CD8-positive, alpha-beta memory T cell (primary cell): ENCODE measurements around the gene SPATC1L. TPM values are rescaled to one million over a fixed set of nuclear protein-coding genes. Genes with fewer than 3 reads are reported as not detected.

Experiments used
- CTCF ChIA-PET: fragments of 350-600 bp; sonication (Branson Sonifier 250); formaldehyde crosslinking; loops from one replicate; lab custom pipeline; 2021; ENCODE audit warnings: antibody characterized with exemption; lab: Charles Lee
- POLR2A ChIA-PET: fragments of 350-600 bp; sonication (Branson Sonifier 250); formaldehyde crosslinking; loops from one replicate; lab custom pipeline; 2021; ENCODE audit warnings: antibody characterized with exemption; lab: Charles Lee
- DNase-seq, 5 donors: peaks; one replicate each; pipeline versions ENCODE4 v3.0.0 to v3.0.0-alpha.2; 2020 to 2022; ENCODE audit warnings: mixed read lengths in 1 of 5
- H3K27ac ChIP-seq: one replicate; pipeline ENCODE4 v1.7.0; 2013; ENCODE audit warnings: low read depth, mild to moderate bottlenecking, low read length, moderate library complexity
- H3K27me3 ChIP-seq: 2 replicates; pipeline ENCODE4 v1.7.0; 2013; ENCODE audit warnings: low read length, mild to moderate bottlenecking; ENCODE audit not compliant: insufficient read depth, poor library complexity, severe bottlenecking
- H3K36me3 ChIP-seq: 2 replicates; pipeline ENCODE4 v1.7.0; 2013; ENCODE audit warnings: mild to moderate bottlenecking, low read length, moderate library complexity; ENCODE audit not compliant: insufficient read depth
- H3K4me1 ChIP-seq: 2 replicates; pipeline ENCODE4 v1.7.0; 2013; ENCODE audit warnings: mild to moderate bottlenecking, low read length, moderate library complexity; ENCODE audit not compliant: insufficient read depth
- H3K4me3 ChIP-seq: 2 replicates; pipeline ENCODE4 v1.7.0; 2013; ENCODE audit warnings: mild to moderate bottlenecking, low read length
- H3K9me3 ChIP-seq: 2 replicates; pipeline ENCODE4 v1.7.0; 2013; ENCODE audit warnings: mild to moderate bottlenecking, low read length
- H3K27ac Mint-ChIP-seq, 8 donors: one replicate each; pipeline ENCODE4 v1.8.0; 2020 to 2021; ENCODE audit warnings: mixed read lengths in 8 of 8, mild to moderate bottlenecking in 6 of 8, inconsistent platforms in 3 of 8, moderate library complexity in 3 of 8
- H3K27me3 Mint-ChIP-seq, 2 donors: one replicate each; pipeline ENCODE4 v1.8.0; 2020 to 2021; ENCODE audit warnings: mixed read lengths in 2 of 2, mild to moderate bottlenecking in 1 of 2, moderate library complexity in 1 of 2
- H3K36me3 Mint-ChIP-seq, 3 donors: one replicate each; pipeline ENCODE4 v1.8.0; 2020 to 2021; ENCODE audit warnings: mixed read lengths in 3 of 3, inconsistent platforms in 1 of 3, mild to moderate bottlenecking in 1 of 3
- H3K4me1 Mint-ChIP-seq, 3 donors: one replicate each; pipeline ENCODE4 v1.8.0; 2020 to 2021; ENCODE audit warnings: mixed read lengths in 3 of 3, inconsistent platforms in 1 of 3, mild to moderate bottlenecking in 1 of 3
- H3K4me3 Mint-ChIP-seq, 7 donors: one replicate each; pipeline ENCODE4 v1.8.0; 2020 to 2021; ENCODE audit warnings: mixed read lengths in 7 of 7, mild to moderate bottlenecking in 6 of 7, moderate library complexity in 4 of 7, inconsistent platforms in 2 of 7
- H3K9me3 Mint-ChIP-seq, 5 donors: one replicate each; pipeline ENCODE4 v1.8.0; 2020 to 2022; ENCODE audit warnings: mixed read lengths in 5 of 5, mild to moderate bottlenecking in 3 of 5, moderate library complexity in 2 of 5, inconsistent platforms in 1 of 5
- polyA plus RNA-seq: library from polyadenylated mRNA; unstranded; fragments of 300-500 nt; fragmentation: Illumina TruSeq; gene quantifications from one replicate; pipeline ENCODE4 v1.2.3, GENCODE V29; 2021
- total RNA-seq, 2 experiments: library from RNA; stranded (reverse); gene quantifications; one replicate each; pipeline ENCODE4 v1.2.3, GENCODE V29; 2021

The SPATC1L gene
- total and polyA plus RNA-seq, 3 experiments from 2014 or later: 5.0 to 10.7 (median 5.0) TPM

DNA sequence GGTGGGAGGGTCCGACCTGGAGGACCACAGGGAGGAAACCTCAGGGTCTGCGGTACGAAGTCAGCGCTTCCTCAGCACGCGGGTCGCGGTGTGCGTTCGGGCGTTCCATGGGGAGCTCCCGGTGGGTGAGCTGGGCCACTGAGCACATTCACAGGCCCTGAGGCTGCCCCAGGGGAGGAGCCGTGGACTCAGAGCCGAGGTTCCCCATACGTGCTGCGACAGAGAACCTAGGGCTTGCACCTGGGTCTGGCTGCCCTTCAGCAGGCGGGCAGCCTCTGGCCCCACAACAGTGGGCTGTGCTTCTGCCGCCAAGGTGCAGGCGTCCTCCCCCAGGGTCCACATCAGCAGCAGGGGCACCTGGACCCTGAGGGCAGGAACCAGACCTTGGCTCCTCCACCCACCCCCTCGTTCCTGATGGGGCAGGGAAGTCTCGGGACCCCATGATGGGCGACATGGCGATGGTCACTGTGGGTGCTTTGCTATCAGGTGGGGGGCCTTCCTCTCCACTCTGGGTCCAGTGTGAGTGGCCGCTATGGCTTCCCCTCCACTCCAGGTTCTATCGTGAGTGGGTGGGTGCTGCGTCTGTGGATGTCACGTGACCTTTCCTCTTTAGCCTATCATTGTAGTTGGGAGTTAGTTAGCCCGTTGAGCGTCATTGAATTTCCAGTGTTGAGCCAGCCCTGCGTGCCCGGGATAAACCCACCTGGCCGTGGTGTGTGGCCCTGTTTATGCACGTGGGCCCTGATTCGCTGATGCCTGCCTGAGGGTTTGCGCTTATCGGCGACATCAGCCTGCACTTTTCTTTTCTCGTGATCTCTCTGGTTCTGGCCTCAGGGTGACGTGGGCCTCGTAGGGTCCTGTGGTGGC lies 56.8 kb downstream of the SPATC1L start:
- H3K4me3 ChIP-seq: no peak overlapping the region
- DNase-seq: peak in 1 of 5 donors; percentile 39
- Mint-ChIP-seq H3K27me3 (no peaks in the 10 kb centered on the region), H3K4me1 (no peaks in the 10 kb centered on the region), H3K4me3 (no peak overlapping the region), H3K27ac (no peak overlapping the region), H3K36me3 (peaks cover 0 to 3% (median 0%) of the 10 kb centered on the region in 3 donors), H3K9me3 (no peaks in the 10 kb centered on the region)
- ChIA-PET POLR2A (no interaction called here), CTCF (interaction anchor here (1.0 kb wide), 1 partner anchor 16 kb away, joined by 3 read pairs; no protein-coding TSS in a partner anchor)
- H3K27me3 ChIP-seq: no peaks in the 10 kb centered on the region
- H3K9me3 ChIP-seq: no peaks in the 10 kb centered on the region
- no peak overlapping the region for H3K27ac ChIP-seq
- H3K36me3 ChIP-seq: no peaks in the 10 kb centered on the region
- no peaks in the 10 kb centered on the region for H3K4me1 ChIP-seq

- peak in 2 of 5 donors; percentile 0 to 27 for DNase-seq
- no peaks in the 10 kb centered on the region for H3K4me1 Mint-ChIP-seq
- no peaks in the 10 kb centered on the region for H3K36me3 ChIP-seq
- H3K36me3 Mint-ChIP-seq: peaks cover 0 to 3% (median 0%) of the 10 kb centered on the region in 3 donors
- H3K27me3 Mint-ChIP-seq: no peaks in the 10 kb centered on the region
- no peaks in the 10 kb centered on the region for H3K9me3 Mint-ChIP-seq
- no peak overlapping the region for H3K27ac ChIP-seq
- POLR2A ChIA-PET: no interaction called here
- no peaks in the 10 kb centered on the region for H3K4me1 ChIP-seq
- H3K27me3 ChIP-seq: no peaks in the 10 kb centered on the region
- H3K4me3 ChIP-seq: no peak overlapping the region
- H3K27ac Mint-ChIP-seq: no peak overlapping the region
- no peak overlapping the region for H3K4me3 Mint-ChIP-seq
- CTCF ChIA-PET: interaction anchor here (1.0 kb wide), 1 partner anchor 17 kb away, joined by 3 read pairs; no protein-coding TSS in a partner anchor
- H3K9me3 ChIP-seq: no peaks in the 10 kb centered on the region
Measured at GRCh38 chr21:46126309-46127238, 57.7 kb downstream of the SPATC1L start.

DNA sequence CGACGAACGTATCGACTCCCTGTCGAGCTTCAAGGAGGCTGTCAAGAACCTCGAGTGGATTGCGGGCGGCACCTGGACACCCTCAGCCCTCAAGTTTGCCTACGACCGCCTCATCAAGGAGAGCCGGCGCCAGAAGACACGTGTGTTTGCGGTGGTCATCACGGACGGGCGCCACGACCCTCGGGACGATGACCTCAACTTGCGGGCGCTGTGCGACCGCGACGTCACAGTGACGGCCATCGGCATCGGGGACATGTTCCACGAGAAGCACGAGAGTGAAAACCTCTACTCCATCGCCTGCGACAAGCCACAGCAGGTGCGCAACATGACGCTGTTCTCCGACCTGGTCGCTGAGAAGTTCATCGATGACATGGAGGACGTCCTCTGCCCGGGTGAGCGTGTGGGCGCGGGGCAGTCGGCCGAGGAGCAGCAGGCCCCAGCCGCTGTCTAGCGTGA lies 58.4 kb downstream of the SPATC1L start:
- Mint-ChIP-seq H3K36me3 (peaks cover 0 to 3% (median 0%) of the 10 kb centered on the region in 3 donors), H3K27me3 (no peaks in the 10 kb centered on the region), H3K27ac (peak overlapping the region in 1 of 8 donors; percentile 1), H3K9me3 (no peaks in the 10 kb centered on the region), H3K4me1 (no peaks in the 10 kb centered on the region), H3K4me3 (peak overlapping the region in 1 of 7 donors; percentile 23)
- peak in 1 of 5 donors; percentile 41 for DNase-seq
- H3K9me3 ChIP-seq: no peaks in the 10 kb centered on the region
- H3K36me3 ChIP-seq: no peaks in the 10 kb centered on the region
- no peaks in the 10 kb centered on the region for H3K4me1 ChIP-seq
- CTCF ChIA-PET: no interaction called here
- POLR2A ChIA-PET: no interaction called here
- no peak overlapping the region for H3K4me3 ChIP-seq
- no peak overlapping the region for H3K27ac ChIP-seq
- H3K27me3 ChIP-seq: no peaks in the 10 kb centered on the region

GRCh38 chr21:46124926-46125845 lies 59.1 kb downstream of the SPATC1L start:
- no peaks in the 10 kb centered on the region for H3K4me1 ChIP-seq
- Mint-ChIP-seq H3K27ac (no peak overlapping the region), H3K9me3 (no peaks in the 10 kb centered on the region), H3K36me3 (peaks cover 0 to 3% (median 0%) of the 10 kb centered on the region in 3 donors), H3K4me3 (no peak overlapping the region), H3K27me3 (no peaks in the 10 kb centered on the region), H3K4me1 (no peaks in the 10 kb centered on the region)
- H3K9me3 ChIP-seq: no peaks in the 10 kb centered on the region
- H3K27ac ChIP-seq: no peak overlapping the region
- no peak overlapping the region for H3K4me3 ChIP-seq
- POLR2A ChIA-PET: no interaction called here
- DNase-seq: peak in 2 of 5 donors; percentile 0 to 35
- no peaks in the 10 kb centered on the region for H3K27me3 ChIP-seq
- CTCF ChIA-PET: no interaction called here
- H3K36me3 ChIP-seq: no peaks in the 10 kb centered on the region

DNA sequence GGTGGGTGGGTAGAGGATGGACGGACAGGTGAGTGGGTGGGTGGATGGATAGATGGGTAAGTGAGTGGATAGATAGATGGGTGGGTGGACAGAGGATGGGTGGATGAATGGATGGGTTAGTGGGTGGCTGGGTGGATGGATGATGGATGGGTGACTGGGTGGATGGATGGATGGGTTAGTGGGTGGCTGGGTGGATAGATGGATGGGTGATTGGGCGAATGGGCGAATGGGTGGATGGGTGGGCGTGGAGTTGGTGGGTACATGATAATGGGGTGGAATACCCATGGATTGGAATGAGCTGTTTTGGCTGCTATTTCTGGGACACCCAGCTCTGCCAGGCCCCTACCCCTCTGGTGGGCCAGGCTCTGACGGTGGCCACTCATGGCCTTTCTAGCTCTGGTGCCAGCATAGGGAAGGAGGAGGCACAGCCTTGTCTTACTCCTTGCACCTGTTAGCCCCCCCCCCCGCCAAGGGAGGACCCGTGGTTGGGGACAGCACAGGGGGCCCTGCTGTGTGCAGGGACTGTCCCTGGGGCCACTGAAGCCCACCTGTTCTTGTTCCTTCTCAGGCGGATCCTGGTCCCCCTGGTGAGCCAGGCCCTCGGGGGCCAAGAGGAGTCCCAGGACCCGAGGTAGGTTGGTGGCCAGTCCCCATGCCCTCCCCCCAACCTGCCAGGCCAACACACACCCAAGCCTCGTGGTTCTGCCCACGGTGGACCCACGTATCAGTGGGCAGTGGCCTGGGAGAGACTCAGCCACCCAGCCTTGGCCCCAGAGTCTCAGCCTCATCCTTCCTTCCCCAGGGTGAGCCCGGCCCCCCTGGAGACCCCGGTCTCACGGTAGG lies 60.0 kb downstream of the SPATC1L start:
- POLR2A ChIA-PET: no interaction called here
- H3K4me1 ChIP-seq: no peaks in the 10 kb centered on the region
- H3K27ac ChIP-seq: no peak overlapping the region
- H3K36me3 Mint-ChIP-seq: peaks cover 0 to 3% (median 0%) of the 10 kb centered on the region in 3 donors
- no peak overlapping the region for H3K4me3 Mint-ChIP-seq
- DNase-seq: peak in 2 of 5 donors; percentile 0 to 38
- H3K9me3 Mint-ChIP-seq: no peaks in the 10 kb centered on the region
- H3K27ac Mint-ChIP-seq: no peak overlapping the region
- CTCF ChIA-PET: no interaction called here
- H3K4me3 ChIP-seq: no peak overlapping the region
- no peaks in the 10 kb centered on the region for H3K9me3 ChIP-seq
- H3K4me1 Mint-ChIP-seq: no peaks in the 10 kb centered on the region
- no peaks in the 10 kb centered on the region for H3K27me3 Mint-ChIP-seq
- no peaks in the 10 kb centered on the region for H3K27me3 ChIP-seq
- no peaks in the 10 kb centered on the region for H3K36me3 ChIP-seq

GRCh38 chr21:46122758-46123683 lies 61.2 kb downstream of the SPATC1L start:
- ChIA-PET CTCF (no interaction called here), POLR2A (no interaction called here)

More at GRCh38 chr21:46122758-46123683, 61.2 kb downstream of the SPATC1L start:
- Histone ChIP-seq H3K27me3 (no peaks in the 10 kb centered on the region), H3K4me3 (no peak overlapping the region), H3K36me3 (no peaks in the 10 kb centered on the region), H3K9me3 (no peaks in the 10 kb centered on the region), H3K4me1 (no peaks in the 10 kb centered on the region), H3K27ac (no peak overlapping the region)
- H3K9me3 Mint-ChIP-seq: no peaks in the 10 kb centered on the region
- DNase-seq: peak in 1 of 5 donors; percentile 0
- H3K4me1 Mint-ChIP-seq: no peaks in the 10 kb centered on the region
- H3K27me3 Mint-ChIP-seq: no peaks in the 10 kb centered on the region
- H3K36me3 Mint-ChIP-seq: peaks cover 0 to 3% (median 0%) of the 10 kb centered on the region in 3 donors
- no peak overlapping the region for H3K4me3 Mint-ChIP-seq
- H3K27ac Mint-ChIP-seq: peak overlapping the region in 1 of 8 donors; percentile 6
